Cardiac muscle cell (in vitro differentiated cells and primary cell): ENCODE results near the gene MAD1L1. TPM values are rescaled to one million over a fixed set of nuclear protein-coding genes. Genes with fewer than 3 reads are reported as not detected.
"Not testable (repeated sequence)": the region's sequence is repeated elsewhere in the genome, so short reads cannot be mapped to it uniquely, and the experiment has no call there.

ENCODE experiments used
- DNase-seq, 2 donors: peaks; one replicate each; pipeline versions ENCODE4 v3.0.0 to v3.0.0-alpha.2; 2010 to 2017; ENCODE audit warnings: low read depth in 1 of 2, low spot score in 1 of 2
- H3K27ac ChIP-seq: fragments of 200-600 bp; sonication (generic); 2 replicates; pipeline ENCODE4 v1.5.1; 2016
- H3K27me3 ChIP-seq: fragments of 200-600 bp; sonication (generic); 2 replicates; pipeline ENCODE4 v1.6.0; 2016; ENCODE audit warnings: control low read depth
- H3K36me3 ChIP-seq: fragments of 200-600 bp; sonication (generic); 2 replicates; pipeline ENCODE4 v1.5.1; 2016; ENCODE audit warnings: control low read depth
- H3K4me1 ChIP-seq: fragments of 200-600 bp; sonication (generic); 2 replicates; pipeline ENCODE4 v1.8.1; 2017; ENCODE audit warnings: low read depth, mild to moderate bottlenecking, mixed run types
- H3K4me3 ChIP-seq: fragments of 200-600 bp; sonication (generic); 2 replicates; pipeline ENCODE4 v1.5.1; 2016; ENCODE audit warnings: mild to moderate bottlenecking
- H3K9me3 ChIP-seq: fragments of 200-600 bp; sonication (generic); 2 replicates; pipeline ENCODE4 v1.5.1; 2017; ENCODE audit warnings: low read depth, mild to moderate bottlenecking, control low read depth
- polyA plus RNA-seq: library from polyadenylated mRNA; unstranded; fragments of >200 nt; fragmentation: Nextera tagmentation; extraction: Ambion mirVana; gene quantifications from 2 replicates; pipeline ENCODE4 v1.2.1, GENCODE V29; 2016
- total RNA-seq: library from RNA; depleted of rRNA; stranded (reverse); fragments of >200 nt; gene quantifications from 2 replicates; pipeline ENCODE4 v1.2.3, GENCODE V29; 2016
- TF ChIP-seq, protein P1 (sequence below): IDR thresholded peaks from 2 replicates; pipeline ENCODE4 v1.5.1; 2012; ENCODE audit warnings: low read depth, mild to moderate bottlenecking, low read length

Gene MAD1L1
- total and polyA plus RNA-seq, 2 experiments from 2014 or later = 38.3 to 56.2 TPM

DNA sequence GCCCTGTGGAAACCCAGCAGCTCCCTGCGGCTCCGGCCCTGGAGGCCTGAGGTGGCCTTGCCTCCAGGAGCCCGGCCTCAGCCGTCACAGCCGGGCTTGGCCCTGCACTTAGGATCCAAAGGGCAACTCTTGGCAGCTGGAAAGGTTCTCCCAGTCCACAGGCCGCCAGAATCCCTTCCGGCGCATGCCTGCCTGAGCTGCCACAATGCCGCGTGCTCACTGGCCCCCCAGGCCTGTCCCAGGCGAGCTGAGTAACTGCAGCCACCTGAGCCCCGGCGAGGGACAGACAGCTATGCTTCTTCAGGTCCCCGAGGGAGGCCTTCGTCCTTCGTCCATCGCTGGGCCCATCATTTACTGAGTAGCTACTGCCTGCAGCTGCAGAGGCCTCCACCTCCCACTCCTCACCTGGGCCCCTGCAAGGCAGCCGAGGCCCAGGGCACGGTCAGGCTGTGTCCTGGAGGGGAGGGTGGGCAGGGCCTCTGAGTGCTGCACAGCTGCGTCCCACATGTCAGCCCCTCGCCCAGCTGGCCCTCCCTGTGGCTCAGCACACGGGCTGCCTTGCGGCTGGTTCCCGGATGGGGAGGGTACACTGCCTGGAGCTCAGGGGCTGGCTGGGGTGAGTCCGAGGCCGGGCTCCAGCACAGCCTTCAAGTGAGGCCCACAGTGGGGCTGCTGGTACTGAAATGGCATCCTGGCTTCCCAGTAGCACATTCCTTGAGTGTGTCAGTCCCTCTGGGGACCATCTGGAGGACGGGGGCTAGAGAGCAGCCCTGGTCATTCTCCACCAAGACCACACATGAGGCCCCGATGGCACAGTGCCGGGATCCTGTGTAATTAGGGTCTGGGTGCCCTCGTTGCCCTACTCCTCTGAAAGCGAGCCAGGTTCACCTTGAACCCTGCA is 390.2 kb downstream of the MAD1L1 start:
- Histone ChIP-seq H3K9me3 (no peaks in the 10 kb centered on the region), H3K4me1 (peaks cover 48% of the 10 kb centered on the region), H3K27me3 (no peaks in the 10 kb centered on the region), H3K27ac (peak overlapping the region; percentile 96), H3K36me3 (no peaks in the 10 kb centered on the region), H3K4me3 (no peak overlapping the region)
- peak in 1 of 2 donors; percentile 48 for DNase-seq
- TF ChIP-seq, protein P1, sequence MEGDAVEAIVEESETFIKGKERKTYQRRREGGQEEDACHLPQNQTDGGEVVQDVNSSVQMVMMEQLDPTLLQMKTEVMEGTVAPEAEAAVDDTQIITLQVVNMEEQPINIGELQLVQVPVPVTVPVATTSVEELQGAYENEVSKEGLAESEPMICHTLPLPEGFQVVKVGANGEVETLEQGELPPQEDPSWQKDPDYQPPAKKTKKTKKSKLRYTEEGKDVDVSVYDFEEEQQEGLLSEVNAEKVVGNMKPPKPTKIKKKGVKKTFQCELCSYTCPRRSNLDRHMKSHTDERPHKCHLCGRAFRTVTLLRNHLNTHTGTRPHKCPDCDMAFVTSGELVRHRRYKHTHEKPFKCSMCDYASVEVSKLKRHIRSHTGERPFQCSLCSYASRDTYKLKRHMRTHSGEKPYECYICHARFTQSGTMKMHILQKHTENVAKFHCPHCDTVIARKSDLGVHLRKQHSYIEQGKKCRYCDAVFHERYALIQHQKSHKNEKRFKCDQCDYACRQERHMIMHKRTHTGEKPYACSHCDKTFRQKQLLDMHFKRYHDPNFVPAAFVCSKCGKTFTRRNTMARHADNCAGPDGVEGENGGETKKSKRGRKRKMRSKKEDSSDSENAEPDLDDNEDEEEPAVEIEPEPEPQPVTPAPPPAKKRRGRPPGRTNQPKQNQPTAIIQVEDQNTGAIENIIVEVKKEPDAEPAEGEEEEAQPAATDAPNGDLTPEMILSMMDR = no peak

DNA sequence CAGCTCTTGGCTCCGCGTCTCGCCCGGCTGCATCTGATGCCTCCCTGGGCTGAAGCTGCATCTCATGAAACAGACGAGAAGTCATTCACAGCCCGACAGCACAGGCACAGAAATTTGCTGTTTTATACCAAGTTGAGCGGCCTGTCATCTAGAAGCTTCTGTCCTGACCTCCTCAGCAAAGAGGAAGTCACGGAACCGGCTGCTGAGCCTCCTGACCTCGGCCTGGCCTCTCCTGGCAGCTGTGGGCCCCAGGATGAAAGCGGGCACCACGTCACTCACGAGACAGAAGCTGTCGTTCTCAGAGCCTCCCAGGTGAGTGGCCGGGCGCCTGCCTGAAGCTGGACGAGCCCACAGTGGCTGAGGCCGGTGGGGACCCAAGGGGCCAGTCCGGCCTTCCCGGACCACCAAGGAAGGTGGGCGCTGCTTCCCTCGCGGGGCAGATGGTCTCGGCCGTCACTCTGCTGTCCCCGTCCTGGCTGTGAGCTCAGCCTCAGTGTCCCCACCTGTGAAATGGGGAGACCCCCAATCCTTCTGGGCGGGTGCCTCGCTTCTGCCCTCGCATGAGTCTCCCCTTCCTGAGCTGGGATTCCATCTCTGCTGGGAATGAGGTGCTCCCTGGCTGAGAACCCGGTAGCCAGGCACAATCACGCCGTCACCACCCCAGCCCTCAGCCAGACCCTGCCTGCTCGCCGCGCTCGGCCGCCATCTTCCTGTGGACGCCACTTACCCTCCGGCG is 391.3 kb downstream of the MAD1L1 start:
- H3K27me3 ChIP-seq, H3K4me3 ChIP-seq, H3K9me3 ChIP-seq, DNase-seq, H3K36me3 ChIP-seq: not testable (repeated sequence)
- Histone ChIP-seq H3K27ac (peak overlapping the region; percentile 96), H3K4me1 (peaks cover 48% of the 10 kb centered on the region)

DNA sequence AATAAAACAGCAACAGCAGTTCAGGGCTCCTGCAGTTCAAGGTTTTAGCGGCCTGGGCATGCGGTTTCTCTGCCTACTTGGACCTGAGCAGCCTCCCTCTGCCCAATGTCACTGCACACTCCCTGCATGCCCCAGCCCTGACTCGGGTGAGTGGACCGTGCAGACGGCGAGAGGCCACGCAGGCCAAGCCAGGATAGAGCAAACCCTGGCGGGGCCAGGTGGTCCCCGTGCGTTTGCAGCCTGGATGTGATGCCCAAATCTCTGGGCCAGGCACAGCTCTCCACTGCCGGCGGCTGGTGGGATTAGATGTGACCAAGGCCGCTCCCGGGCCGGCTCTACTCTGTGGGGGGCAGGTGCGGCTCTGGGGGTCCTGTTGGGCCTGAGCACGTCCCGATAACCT is 392.0 kb downstream of the MAD1L1 start:
- not testable (repeated sequence) for H3K9me3 ChIP-seq, H3K36me3 ChIP-seq, H3K4me3 ChIP-seq, DNase-seq, H3K27ac ChIP-seq, H3K27me3 ChIP-seq
- peaks cover 45% of the 10 kb centered on the region for H3K4me1 ChIP-seq

GRCh38 chr7:1839701-1840100 is 393.0 kb downstream of the MAD1L1 start:
- no peaks in the 10 kb centered on the region for H3K27me3 ChIP-seq
- no peak overlapping the region for H3K27ac ChIP-seq
- no peak overlapping the region for H3K4me3 ChIP-seq
- TF ChIP-seq, protein P1 = no peak
- H3K4me1 ChIP-seq = peaks cover 34% of the 10 kb centered on the region
- H3K36me3 ChIP-seq = no peaks in the 10 kb centered on the region
- DNase-seq = no peak
- no peaks in the 10 kb centered on the region for H3K9me3 ChIP-seq

GRCh38 chr7:1838911-1839531 is 393.7 kb downstream of the MAD1L1 start:
- not testable (repeated sequence) for H3K27ac ChIP-seq, H3K27me3 ChIP-seq, DNase-seq, H3K36me3 ChIP-seq, H3K4me3 ChIP-seq, H3K9me3 ChIP-seq
- H3K4me1 ChIP-seq = peaks cover 27% of the 10 kb centered on the region

- not testable (repeated sequence) for H3K27ac ChIP-seq, DNase-seq, H3K4me3 ChIP-seq, H3K9me3 ChIP-seq, H3K27me3 ChIP-seq, H3K36me3 ChIP-seq
- peaks cover 22% of the 10 kb centered on the region for H3K4me1 ChIP-seq
Observed at GRCh38 chr7:1838544-1838872, 394.2 kb downstream of the MAD1L1 start.

GRCh38 chr7:1837696-1838543 is 394.8 kb downstream of the MAD1L1 start:
- not testable (repeated sequence) for H3K9me3 ChIP-seq, H3K4me3 ChIP-seq, H3K27me3 ChIP-seq, H3K36me3 ChIP-seq, H3K27ac ChIP-seq, DNase-seq
- H3K4me1 ChIP-seq = peaks cover 16% of the 10 kb centered on the region

DNA sequence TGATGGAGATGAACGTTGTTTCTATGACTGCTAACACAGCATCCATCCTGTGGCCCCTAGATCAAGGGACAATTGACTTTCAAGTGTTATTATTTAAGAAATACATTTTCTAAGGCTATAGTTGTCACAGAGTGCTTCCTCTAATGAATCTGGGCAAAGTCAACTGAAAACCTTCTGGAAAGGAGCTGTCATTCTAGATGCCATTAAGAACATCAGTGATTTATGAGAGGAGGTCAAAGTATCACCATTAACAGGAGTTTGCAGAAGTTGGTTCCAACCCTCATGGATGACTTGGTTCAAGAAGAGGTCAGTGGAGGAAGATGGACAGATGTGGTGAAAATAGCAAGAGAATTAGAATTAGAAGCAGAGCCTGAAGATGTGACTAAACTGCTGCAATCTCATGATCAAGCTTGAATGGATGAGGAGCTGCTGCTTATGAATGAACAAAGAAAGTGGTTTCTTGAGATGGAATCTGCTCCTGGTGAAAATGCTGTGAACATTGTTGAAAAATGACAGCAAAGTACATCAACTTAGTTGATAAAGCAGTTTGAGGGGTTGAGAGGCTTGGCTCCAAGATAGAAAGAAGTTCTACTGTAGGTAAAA is 400.7 kb downstream of the MAD1L1 start:
- H3K27ac ChIP-seq, H3K9me3 ChIP-seq, H3K27me3 ChIP-seq, H3K36me3 ChIP-seq, H3K4me3 ChIP-seq, DNase-seq, H3K4me1 ChIP-seq: not testable (repeated sequence)

DNA sequence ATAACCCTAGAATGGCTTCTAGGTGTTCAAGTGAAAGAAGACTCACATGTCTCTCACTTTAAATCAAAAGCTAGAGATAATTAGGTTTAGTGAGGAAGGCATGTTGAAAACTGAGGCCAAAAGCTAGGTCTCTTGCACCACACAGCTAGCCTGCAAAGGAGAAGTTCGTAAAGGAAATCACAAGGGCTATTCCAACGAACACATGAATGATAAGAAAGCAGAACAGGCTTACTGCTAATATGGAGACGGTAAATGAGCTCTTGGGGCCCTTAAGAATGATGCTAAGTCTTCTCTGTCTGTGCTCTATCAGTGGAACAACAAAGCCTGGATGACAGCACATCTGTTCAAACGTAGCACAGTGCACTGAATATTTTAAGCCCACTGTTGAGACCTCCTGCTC is 401.3 kb downstream of the MAD1L1 start:
- not testable (repeated sequence) for H3K9me3 ChIP-seq, H3K27me3 ChIP-seq, H3K4me3 ChIP-seq, H3K27ac ChIP-seq, H3K36me3 ChIP-seq, DNase-seq, H3K4me1 ChIP-seq

GRCh38 chr7:1829668-1830067 is 403.1 kb downstream of the MAD1L1 start:
- H3K27ac ChIP-seq, H3K4me1 ChIP-seq, H3K4me3 ChIP-seq, H3K36me3 ChIP-seq, H3K9me3 ChIP-seq, DNase-seq, H3K27me3 ChIP-seq: not testable (repeated sequence)
